Left lung (tissue), 14 donors: ENCODE data around the gene FUOM. TPM values are rescaled to one million over a fixed set of nuclear protein-coding genes. Genes with fewer than 3 reads are reported as not detected.
A peak's percentile ranks its signal among the peaks of the same experiment; 100 is the strongest.

Experiments used
- ATAC-seq: fragments of 200-7000 bp; cut with Tn5 transposase; one replicate; pipeline ENCODE4 v1.9.1; 2020; ENCODE audit warnings: moderate library complexity
- DNase-seq, 4 donors: peaks; one replicate each; pipeline ENCODE4 v3.0.0-alpha.2; 2013 to 2020
- H3K27ac ChIP-seq, 2 donors: fragments of 200-600 bp; sonication (generic) in 1 of 2; one replicate each; pipeline versions ENCODE4 v1.5.0 to v1.8.0; 2020 to 2021
- H3K27me3 ChIP-seq, 2 donors: fragments of 200-600 bp; sonication (generic) in 1 of 2; one replicate each; pipeline versions ENCODE4 v1.5.0 to v1.8.0; 2020 to 2021
- H3K36me3 ChIP-seq, 2 donors: fragments of 200-600 bp; sonication (generic) in 1 of 2; one replicate each; pipeline versions ENCODE4 v1.5.0 to v1.8.0; 2020 to 2021
- H3K4me1 ChIP-seq, 2 donors: fragments of 200-600 bp; one replicate each; pipeline ENCODE4 v1.8.0; 2021
- H3K4me3 ChIP-seq, 2 donors: fragments of 200-600 bp; sonication (generic) in 1 of 2; one replicate each; pipeline versions ENCODE4 v1.5.0 to v1.8.0; 2020 to 2021; ENCODE audit warnings: mild to moderate bottlenecking in 1 of 2
- H3K9me3 ChIP-seq, 2 donors: fragments of 200-600 bp; sonication (generic) in 1 of 2; one replicate each; pipeline versions ENCODE4 v1.5.0 to v1.8.0; 2020 to 2021
- intact Hi-C, 2 donors: fragments of 100-400 bp; cut with DNase I; formaldehyde crosslinking; loops; one replicate each; pipeline versions ENCODE4 v1.11.2 to v1.14.2; 2022
- long read RNA-seq, 12 donors: library from polyadenylated mRNA in 2 of 12; unstranded in 2 of 12; transcript quantifications; one replicate each; pipeline ENCODE4 v2.0.0 and lab custom pipeline, GENCODE V29; 2019 to 2026
- polyA plus RNA-seq, 6 donors: library from polyadenylated mRNA; unstranded; fragments of 120-200 nt; gene quantifications; one replicate each; pipeline ENCODE4 v1.2.1, GENCODE V29; 2013; ENCODE audit not compliant: insufficient read length in 6 of 6
- total RNA-seq, 2 donors: library from RNA; stranded (reverse); fragmentation: NEBNext Ultra II Directional; extraction: Animal tissue kit (Norgen Biotek cat#: 25700); gene quantifications; one replicate each; pipeline ENCODE4 v1.2.1, GENCODE V29; 2021
- TF ChIP-seq, protein P1 (sequence below), 2 donors: fragments of 200-600 bp; sonication (generic) in 1 of 2; IDR thresholded peaks; one replicate each; pipeline versions ENCODE4 v1.5.0 to v1.8.0; 2021; ENCODE audit warnings: antibody characterized with exemption in 2 of 2
- donor health status: DM: no; HTN: yes; CAD: no.
- donor health status: DM: no; HTN: no; CAD: no.

FUOM gene, protein sequence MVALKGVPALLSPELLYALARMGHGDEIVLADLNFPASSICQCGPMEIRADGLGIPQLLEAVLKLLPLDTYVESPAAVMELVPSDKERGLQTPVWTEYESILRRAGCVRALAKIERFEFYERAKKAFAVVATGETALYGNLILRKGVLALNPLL
- total RNA-seq (10 to 100 TPM; 12.1 to 24.1 TPM), polyA plus RNA-seq (10 to 100 TPM in 1 of 6 donors, 1 to 10 TPM in 5; 6.2 to 10.9 (median 8.7) TPM)
- long read RNA-seq, donor 1, partial matches to known transcripts = 0 of 7 reads
- long read RNA-seq, donor 1, other reads (novel, unspliced or antisense) = 0 of 7 reads
- long read RNA-seq, donor 2, partial matches to known transcripts = 0 of 6 reads
- long read RNA-seq, donor 2, other reads (novel, unspliced or antisense) = 0 of 6 reads
- long read RNA-seq, donor 3, transcript FUOM-201 (6 exons, 709 nt) = major isoform, 7 of 11 reads
- long read RNA-seq, donor 3, partial matches to known transcripts = 0 of 11 reads
- long read RNA-seq, donor 3, other reads (novel, unspliced or antisense) = 0 of 11 reads
- long read RNA-seq, donor 4, transcript FUOM-201 (6 exons, 709 nt) = major isoform, 14 of 18 reads
- long read RNA-seq, donor 4, partial matches to known transcripts = 0 of 18 reads
- long read RNA-seq, donor 4, other reads (novel, unspliced or antisense) = 4 of 18 reads
- long read RNA-seq, donor 5, partial matches to known transcripts = 0 of 1 reads
- long read RNA-seq, donor 5, other reads (novel, unspliced or antisense) = 0 of 1 reads
- long read RNA-seq, donor 6, transcript FUOM-201 (6 exons, 709 nt) = major isoform, 8 of 13 reads
- long read RNA-seq, donor 6, partial matches to known transcripts = 0 of 13 reads
- long read RNA-seq, donor 6, other reads (novel, unspliced or antisense) = 0 of 13 reads
- long read RNA-seq, donor 7, partial matches to known transcripts = 0 of 5 reads
- long read RNA-seq, donor 7, other reads (novel, unspliced or antisense) = 0 of 5 reads
- long read RNA-seq, donor 8, partial matches to known transcripts = 0 of 3 reads
- long read RNA-seq, donor 8, other reads (novel, unspliced or antisense) = 0 of 3 reads
- long read RNA-seq, donor 9 = 0 reads
- long read RNA-seq, donor 10, transcript FUOM-201 (6 exons, 709 nt) = major isoform, 13 of 28 reads
- long read RNA-seq, donor 10, partial matches to known transcripts = 2 of 28 reads
- long read RNA-seq, donor 10, other reads (novel, unspliced or antisense) = 8 of 28 reads
- long read RNA-seq, donor 11, partial matches to known transcripts = 0 of 6 reads
- long read RNA-seq, donor 11, other reads (novel, unspliced or antisense) = 0 of 6 reads
- long read RNA-seq, donor 12, partial matches to known transcripts = 0 of 5 reads
- long read RNA-seq, donor 12, other reads (novel, unspliced or antisense) = 0 of 5 reads

DNA sequence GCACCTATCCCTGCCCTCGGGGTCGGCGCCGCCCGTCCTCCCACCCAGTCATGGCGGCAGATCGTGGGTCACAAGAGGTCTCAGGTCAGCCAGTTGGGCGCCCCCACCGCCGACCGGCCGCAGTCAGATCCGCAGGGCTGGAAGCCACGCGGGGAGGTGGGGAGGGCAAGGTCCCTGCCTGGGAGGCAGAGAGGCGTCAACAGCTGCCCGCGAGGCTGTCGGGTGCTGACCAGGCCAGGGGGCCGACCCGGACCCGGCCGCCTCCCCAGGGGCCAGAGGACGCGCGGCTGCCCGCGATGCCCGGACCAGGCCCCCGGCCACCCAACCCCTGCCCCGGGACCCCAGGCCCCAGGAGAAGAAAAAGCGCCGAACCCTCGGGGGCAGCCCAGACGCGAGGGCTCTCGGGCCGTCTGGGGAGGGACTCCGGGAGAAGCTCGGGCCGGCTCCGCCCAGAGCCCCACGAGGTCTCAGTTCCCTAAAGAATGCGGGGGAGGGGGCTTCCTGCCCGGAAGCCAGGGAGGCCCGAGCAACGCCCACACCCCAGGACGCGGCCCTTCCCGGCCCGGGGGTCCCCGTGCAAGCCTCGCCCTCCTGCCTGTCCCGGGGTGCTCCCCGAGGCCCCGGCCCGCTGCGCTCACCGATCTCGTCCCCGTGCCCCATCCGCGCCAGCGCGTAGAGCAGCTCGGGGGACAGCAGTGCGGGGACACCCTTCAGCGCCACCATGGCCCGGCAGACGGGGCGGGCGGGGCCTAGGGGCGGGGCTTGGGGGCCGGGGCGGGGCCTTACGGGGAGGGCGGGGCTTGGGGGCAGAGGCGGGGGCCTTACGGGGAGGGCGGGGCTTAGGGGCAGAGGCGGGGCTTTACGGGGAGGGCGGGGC is at the start of gene FUOM:
Gene FUOM, minus strand, starts transcription at position 735 of the 877 bp plus-strand sequence. Its CDS starts 12 bp downstream, at position 723.
- Histone ChIP-seq H3K27me3 (peaks cover 0 to 14% of the 10 kb centered on the region in 2 donors), H3K9me3 (no peaks in the 10 kb centered on the region), H3K4me3 (peak within 1 kb of the TSS; percentile 40 to 55), H3K27ac (peak within 1 kb of the TSS in 1 of 2 donors; percentile 78), H3K4me1 (peaks cover 6 to 15% of the 10 kb centered on the region in 2 donors), H3K36me3 (peaks cover 0 to 19% of the 10 kb centered on the region in 2 donors)
- intact Hi-C loops = no loop called here
- TF ChIP-seq, protein P1, sequence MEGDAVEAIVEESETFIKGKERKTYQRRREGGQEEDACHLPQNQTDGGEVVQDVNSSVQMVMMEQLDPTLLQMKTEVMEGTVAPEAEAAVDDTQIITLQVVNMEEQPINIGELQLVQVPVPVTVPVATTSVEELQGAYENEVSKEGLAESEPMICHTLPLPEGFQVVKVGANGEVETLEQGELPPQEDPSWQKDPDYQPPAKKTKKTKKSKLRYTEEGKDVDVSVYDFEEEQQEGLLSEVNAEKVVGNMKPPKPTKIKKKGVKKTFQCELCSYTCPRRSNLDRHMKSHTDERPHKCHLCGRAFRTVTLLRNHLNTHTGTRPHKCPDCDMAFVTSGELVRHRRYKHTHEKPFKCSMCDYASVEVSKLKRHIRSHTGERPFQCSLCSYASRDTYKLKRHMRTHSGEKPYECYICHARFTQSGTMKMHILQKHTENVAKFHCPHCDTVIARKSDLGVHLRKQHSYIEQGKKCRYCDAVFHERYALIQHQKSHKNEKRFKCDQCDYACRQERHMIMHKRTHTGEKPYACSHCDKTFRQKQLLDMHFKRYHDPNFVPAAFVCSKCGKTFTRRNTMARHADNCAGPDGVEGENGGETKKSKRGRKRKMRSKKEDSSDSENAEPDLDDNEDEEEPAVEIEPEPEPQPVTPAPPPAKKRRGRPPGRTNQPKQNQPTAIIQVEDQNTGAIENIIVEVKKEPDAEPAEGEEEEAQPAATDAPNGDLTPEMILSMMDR (IDR thresholded peaks at IDR 0.05) = no peak
- DNase-seq (peak in 2 of 4 donors; percentile 60 to 90), ATAC-seq (peak; percentile 87)

DNA sequence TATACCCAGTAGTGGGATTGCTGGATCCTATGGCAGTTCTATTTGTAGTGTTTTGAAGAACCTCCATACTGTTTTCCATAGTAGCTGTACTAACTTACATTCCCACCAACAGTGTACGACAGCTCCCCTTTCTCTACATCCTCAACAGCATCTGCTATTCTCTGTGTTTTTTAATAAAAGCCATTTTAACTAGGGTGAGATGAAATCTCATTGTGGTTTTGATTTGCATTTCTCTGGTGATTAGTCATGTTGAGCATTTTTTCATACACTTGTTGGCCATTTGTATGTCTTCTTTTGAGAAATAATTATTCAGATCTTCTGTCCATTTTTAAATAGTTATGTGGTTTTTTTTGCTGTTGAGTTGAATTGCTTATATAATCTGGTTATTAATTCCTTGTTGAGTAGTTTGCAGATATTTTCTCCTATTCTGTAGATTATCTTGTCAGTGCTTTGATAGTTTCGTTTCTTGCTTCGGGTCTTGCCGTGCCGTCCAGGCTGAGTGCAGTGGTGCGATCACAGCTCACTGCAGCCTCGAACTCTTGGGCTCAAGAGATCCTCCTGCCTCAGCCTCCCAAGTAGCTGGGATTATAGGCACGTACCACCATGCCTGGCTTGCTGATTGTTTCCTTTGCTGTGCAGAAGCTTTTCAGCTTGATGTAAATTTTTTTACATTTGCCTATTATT is 48.2 kb upstream of the FUOM start:
- Histone ChIP-seq H3K36me3 (peaks cover 0 to 83% of the 10 kb centered on the region in 2 donors), H3K27me3 (no peaks in the 10 kb centered on the region), H3K27ac (no peak overlapping the region), H3K4me3 (no peak overlapping the region), H3K9me3 (peaks cover under 1 to 5% of the 10 kb centered on the region in 2 donors), H3K4me1 (peaks cover 0 to 6% of the 10 kb centered on the region in 2 donors)
- intact Hi-C loops = no loop called here
- TF ChIP-seq, protein P1 (IDR thresholded peaks at IDR 0.05) = no peak
- ATAC-seq (no peak), DNase-seq (no peak)

DNA sequence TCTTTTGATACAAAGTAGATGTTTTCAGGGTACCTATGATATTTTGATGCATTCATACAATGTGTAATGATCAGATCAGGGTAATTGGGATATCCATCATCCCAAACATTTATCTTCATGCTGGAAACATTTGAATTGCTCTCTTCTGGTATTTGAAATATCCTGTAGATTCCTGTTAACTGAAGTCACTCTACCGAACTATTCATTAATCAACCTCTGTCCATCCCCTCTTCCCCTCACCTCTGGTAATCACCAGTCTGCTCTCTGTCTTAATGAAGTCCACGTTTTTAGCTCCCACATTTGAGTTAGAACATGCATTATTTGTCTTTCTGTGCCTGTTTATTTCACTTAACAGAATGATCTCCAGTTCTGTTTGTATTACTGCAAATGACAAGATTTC is 47.5 kb upstream of the FUOM start:
- Histone ChIP-seq H3K36me3 (peaks cover 0 to 81% of the 10 kb centered on the region in 2 donors), H3K9me3 (no peaks in the 10 kb centered on the region), H3K27ac (no peak overlapping the region), H3K4me1 (peaks cover 0 to 8% of the 10 kb centered on the region in 2 donors), H3K27me3 (no peaks in the 10 kb centered on the region), H3K4me3 (no peak overlapping the region)
- intact Hi-C loops = no loop called here
- DNase-seq (no peak), ATAC-seq (no peak)
- TF ChIP-seq, protein P1 (IDR thresholded peaks at IDR 0.05) = no peak

DNA sequence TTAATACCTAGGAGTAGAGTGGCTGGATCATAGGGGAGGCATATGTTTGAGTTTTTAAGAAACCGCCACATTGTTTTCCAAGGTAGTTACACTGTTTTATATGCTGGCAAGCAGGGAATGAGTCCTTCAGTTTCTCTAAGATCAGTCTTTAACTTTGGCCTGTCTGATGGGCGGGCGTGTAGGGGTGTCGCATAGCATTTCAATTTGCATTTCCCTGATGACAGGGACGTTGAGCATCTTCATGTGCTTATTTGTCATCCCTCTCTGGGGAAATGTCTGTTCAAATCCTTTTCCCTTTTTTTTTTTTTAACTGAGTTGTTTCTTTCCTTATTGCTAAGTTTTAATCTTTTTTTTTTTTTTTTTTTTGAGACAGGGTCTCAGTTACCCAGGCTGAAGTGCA is 46.0 kb upstream of the FUOM start:
- DNase-seq = no peak
- intact Hi-C loops = no loop called here
- no peak overlapping the region for H3K4me3 ChIP-seq
- H3K9me3 ChIP-seq = no peaks in the 10 kb centered on the region
- H3K4me1 ChIP-seq = peaks cover 0 to 8% of the 10 kb centered on the region in 2 donors
- ATAC-seq = no peak
- H3K36me3 ChIP-seq = peaks cover 0 to 85% of the 10 kb centered on the region in 2 donors
- TF ChIP-seq, protein P1 (IDR thresholded peaks at IDR 0.05) = no peak
- H3K27ac ChIP-seq = no peak overlapping the region
- H3K27me3 ChIP-seq = no peaks in the 10 kb centered on the region
